ENCODE results near the gene CDYL2. TPM values are rescaled to one million over a fixed set of nuclear protein-coding genes. Genes with fewer than 3 reads are reported as not detected.
A peak's percentile ranks its signal among the peaks of the same experiment; 100 is the strongest.

CDYL2 gene
- total RNA-seq, 1 donor from 2014 or later, result 4.9 TPM

DNA sequence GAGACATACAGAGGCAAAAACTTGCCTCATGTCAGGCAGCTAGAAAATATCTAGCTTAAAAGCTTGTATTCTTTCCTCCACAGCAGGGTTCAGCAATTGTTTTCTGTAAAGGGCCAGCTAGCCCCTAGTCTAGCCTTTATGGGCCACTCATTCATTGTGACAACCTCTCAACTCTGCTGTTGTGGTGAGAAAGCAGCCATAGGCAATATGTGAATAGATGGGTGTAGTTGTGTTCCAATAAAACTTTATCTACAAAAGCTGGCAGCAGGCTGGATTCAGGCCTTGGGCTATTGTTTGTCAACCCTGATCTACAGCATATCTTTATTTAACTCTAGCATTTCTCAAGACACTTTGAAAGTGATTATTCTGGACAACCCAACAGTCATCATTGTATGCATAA is 46.4 kb upstream of the CDYL2 start:
- no peaks in the 10 kb centered on the region for H3K36me3 Mint-ChIP-seq

DNA sequence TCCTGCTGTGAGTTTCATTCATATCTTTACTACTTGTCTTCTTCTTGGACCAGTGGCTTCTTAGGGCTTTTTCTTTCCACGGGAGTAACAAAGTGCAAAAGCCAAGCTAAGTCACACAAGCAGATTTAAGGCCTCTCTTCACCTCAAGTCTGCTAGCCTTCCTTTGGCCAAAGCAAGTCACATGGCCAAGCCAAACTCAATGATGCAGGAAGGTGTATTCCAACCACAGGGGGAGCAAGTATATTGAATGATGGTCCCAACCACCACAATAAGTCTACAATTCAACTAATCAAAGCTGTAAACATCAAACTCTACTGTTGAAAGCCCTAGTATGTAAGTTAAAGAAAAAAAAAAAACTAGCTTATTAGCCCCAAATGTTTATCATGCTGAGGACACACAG is 44.5 kb upstream of the CDYL2 start:
- Histone ChIP-seq H3K79me2 (ENCODE audit: low read depth) (no peaks in the 10 kb centered on the region), H3K27me3 (no peaks in the 10 kb centered on the region), H3F3A (ENCODE audit: low read depth) (no peaks in the 10 kb centered on the region), H3K9me3 (ENCODE audit: low read depth) (no peaks in the 10 kb centered on the region), H3K4me2 (no peak overlapping the region), H3K27ac (no peak overlapping the region), H4K20me1 (ENCODE audit: low read depth) (no peaks in the 10 kb centered on the region), H3K4me3 (no peak overlapping the region), H3K36me3 (no peaks in the 10 kb centered on the region), H3K9ac (no peak overlapping the region), H2AFZ (replicated peaks) (no peak overlapping the region), H3K4me1 (no peaks in the 10 kb centered on the region)
- H3K9me3 Mint-ChIP-seq, result peaks cover 2% of the 10 kb centered on the region
- DNase-seq (ENCODE audit: low spot score), result no peak
- no peak overlapping the region for H3K27ac Mint-ChIP-seq
- H3K36me3 Mint-ChIP-seq, result no peaks in the 10 kb centered on the region
- no peak overlapping the region for H3K4me3 Mint-ChIP-seq
- H3K27me3 Mint-ChIP-seq (ENCODE audit: insufficient read depth, low read depth), result no peaks in the 10 kb centered on the region
- no peak for TF ChIP-seq EZH2 (IDR thresholded peaks at IDR 0.05)
- TF ChIP-seq, protein P1, sequence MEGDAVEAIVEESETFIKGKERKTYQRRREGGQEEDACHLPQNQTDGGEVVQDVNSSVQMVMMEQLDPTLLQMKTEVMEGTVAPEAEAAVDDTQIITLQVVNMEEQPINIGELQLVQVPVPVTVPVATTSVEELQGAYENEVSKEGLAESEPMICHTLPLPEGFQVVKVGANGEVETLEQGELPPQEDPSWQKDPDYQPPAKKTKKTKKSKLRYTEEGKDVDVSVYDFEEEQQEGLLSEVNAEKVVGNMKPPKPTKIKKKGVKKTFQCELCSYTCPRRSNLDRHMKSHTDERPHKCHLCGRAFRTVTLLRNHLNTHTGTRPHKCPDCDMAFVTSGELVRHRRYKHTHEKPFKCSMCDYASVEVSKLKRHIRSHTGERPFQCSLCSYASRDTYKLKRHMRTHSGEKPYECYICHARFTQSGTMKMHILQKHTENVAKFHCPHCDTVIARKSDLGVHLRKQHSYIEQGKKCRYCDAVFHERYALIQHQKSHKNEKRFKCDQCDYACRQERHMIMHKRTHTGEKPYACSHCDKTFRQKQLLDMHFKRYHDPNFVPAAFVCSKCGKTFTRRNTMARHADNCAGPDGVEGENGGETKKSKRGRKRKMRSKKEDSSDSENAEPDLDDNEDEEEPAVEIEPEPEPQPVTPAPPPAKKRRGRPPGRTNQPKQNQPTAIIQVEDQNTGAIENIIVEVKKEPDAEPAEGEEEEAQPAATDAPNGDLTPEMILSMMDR (IDR thresholded peaks at IDR 0.05), result no peak
- H3K4me1 Mint-ChIP-seq, result no peaks in the 10 kb centered on the region

More for the DNA sequence above, 46.4 kb upstream of the CDYL2 start:
- Histone ChIP-seq H3K36me3 (no peaks in the 10 kb centered on the region), H3F3A (ENCODE audit: low read depth) (no peaks in the 10 kb centered on the region), H3K79me2 (ENCODE audit: low read depth) (no peaks in the 10 kb centered on the region), H3K4me3 (no peak overlapping the region), H3K9me3 (ENCODE audit: low read depth) (no peaks in the 10 kb centered on the region), H2AFZ (replicated peaks) (no peak overlapping the region), H4K20me1 (ENCODE audit: low read depth) (no peaks in the 10 kb centered on the region), H3K9ac (no peak overlapping the region), H3K27me3 (no peaks in the 10 kb centered on the region), H3K4me2 (peak overlapping the region; percentile 5), H3K4me1 (no peaks in the 10 kb centered on the region), H3K27ac (no peak overlapping the region)
- Mint-ChIP-seq H3K27ac (no peak overlapping the region), H3K9me3 (no peaks in the 10 kb centered on the region), H3K4me3 (no peak overlapping the region), H3K27me3 (ENCODE audit: insufficient read depth, low read depth) (no peaks in the 10 kb centered on the region), H3K4me1 (no peaks in the 10 kb centered on the region)
- TF ChIP-seq EZH2 (IDR thresholded peaks at IDR 0.05) (no peak), EZH2phosphoT487 (IDR thresholded peaks at IDR 0.05) (no peak)
- TF ChIP-seq, protein P1 (IDR thresholded peaks at IDR 0.05), result no peak
- DNase-seq (ENCODE audit: low spot score), result peak; percentile 16

DNA sequence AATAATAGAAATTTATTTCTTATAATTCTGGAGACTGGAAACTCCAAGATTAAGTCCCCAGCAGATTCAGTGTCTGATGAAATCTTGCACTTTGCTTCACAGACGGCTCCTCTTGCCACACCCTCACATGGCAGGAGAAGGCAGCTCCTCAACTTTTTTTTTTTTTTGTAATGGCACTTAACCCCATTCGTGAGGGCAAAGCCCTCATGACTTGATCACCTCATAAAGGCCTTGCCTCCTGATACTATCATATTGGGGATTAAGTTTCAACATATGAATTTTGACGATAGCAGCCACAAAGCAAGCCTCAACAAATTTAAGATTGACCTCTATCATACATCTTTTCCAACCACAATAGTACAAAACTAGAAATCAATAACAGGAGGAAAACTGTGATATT is 42.3 kb upstream of the CDYL2 start:
- TF ChIP-seq, protein P1 (IDR thresholded peaks at IDR 0.05), result no peak
- no peak for TF ChIP-seq EZH2phosphoT487 (IDR thresholded peaks at IDR 0.05)
- no peak for TF ChIP-seq EZH2 (IDR thresholded peaks at IDR 0.05)
- H3K4me3 ChIP-seq, result no peak overlapping the region
- peaks cover 4% of the 10 kb centered on the region for H3K9me3 Mint-ChIP-seq
- H3K27me3 Mint-ChIP-seq (ENCODE audit: insufficient read depth, low read depth), result no peaks in the 10 kb centered on the region
- H3K9ac ChIP-seq, result no peak overlapping the region
- no peaks in the 10 kb centered on the region for H3K27me3 ChIP-seq
- H3K27ac Mint-ChIP-seq, result no peak overlapping the region
- no peaks in the 10 kb centered on the region for H3K9me3 ChIP-seq (ENCODE audit: low read depth)
- H4K20me1 ChIP-seq (ENCODE audit: low read depth), result no peaks in the 10 kb centered on the region
- no peak overlapping the region for H3K4me3 Mint-ChIP-seq
- H3K4me2 ChIP-seq, result no peak overlapping the region
- no peaks in the 10 kb centered on the region for H3K4me1 ChIP-seq
- no peak overlapping the region for H3K27ac ChIP-seq
- DNase-seq (ENCODE audit: low spot score), result no peak
- no peaks in the 10 kb centered on the region for H3K79me2 ChIP-seq (ENCODE audit: low read depth)
- no peaks in the 10 kb centered on the region for H3K36me3 Mint-ChIP-seq
- no peak overlapping the region for H2AFZ ChIP-seq (replicated peaks)
- H3K4me1 Mint-ChIP-seq, result no peaks in the 10 kb centered on the region
- H3F3A ChIP-seq (ENCODE audit: low read depth), result no peaks in the 10 kb centered on the region
- no peaks in the 10 kb centered on the region for H3K36me3 ChIP-seq
